H7 (cell line): Measurements from ENCODE around the gene EXOC7. TPM values are rescaled to one million over a fixed set of nuclear protein-coding genes. Genes with fewer than 3 reads are reported as not detected.
"Not testable (repeated sequence)": the region's sequence is repeated elsewhere in the genome, so short reads cannot be mapped to it uniquely, and the experiment has no call there.

Source experiments
- DNase-seq: peaks from one replicate; pipeline ENCODE4 v3.0.0; 2012
- H3K27me3 ChIP-seq: 2 replicates; pipeline ENCODE4 v1.6.0; 2011; ENCODE audit warnings: mild to moderate bottlenecking, low read length; ENCODE audit not compliant: control insufficient read depth, insufficient read depth
- H3K36me3 ChIP-seq: replicated peaks from 2 replicates; pipeline ENCODE4 v1.5.1; 2011; ENCODE audit warnings: low read length; ENCODE audit not compliant: control insufficient read depth, insufficient read depth
- H3K4me3 ChIP-seq: 2 replicates; pipeline ENCODE4 v1.5.1; 2011; ENCODE audit warnings: low read depth, mild to moderate bottlenecking, control low read depth, low read length, moderate library complexity; ENCODE audit not compliant: insufficient read depth
- total RNA-seq: library from RNA; depleted of rRNA; stranded (reverse); fragments of >200 nt; shearing (Covaris generic); gene quantifications from 2 replicates; pipeline ENCODE4 v1.2.3, GENCODE V29; 2014

Gene EXOC7
- total RNA-seq, 1 experiment from 2014 or later, result 87.7 TPM

DNA sequence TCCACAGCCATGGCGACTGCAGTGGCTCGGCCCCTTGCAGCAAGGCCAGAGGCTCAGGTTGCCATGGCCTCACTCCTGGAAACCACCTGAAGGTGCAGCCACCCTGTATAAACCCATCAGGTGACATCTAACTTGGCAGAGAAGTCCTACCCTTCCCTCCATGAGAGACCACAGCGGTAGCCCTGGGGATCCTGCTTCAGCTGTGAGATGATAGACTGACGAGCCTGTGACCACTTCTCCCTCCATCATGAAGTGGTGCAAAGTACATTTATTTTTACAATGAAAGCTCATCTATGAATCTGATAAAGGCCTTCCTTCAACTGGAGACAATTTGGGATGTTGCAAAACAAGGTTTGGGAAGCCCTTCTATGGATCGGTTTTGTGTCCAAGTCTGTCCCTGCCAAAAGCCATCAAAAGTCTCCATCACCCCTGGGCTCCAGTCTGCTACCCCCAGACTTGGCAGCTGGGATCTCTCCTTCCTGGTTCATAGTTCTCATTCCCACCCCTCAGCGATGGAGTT lies 22.8 kb downstream of the EXOC7 start:
- H3K27me3 ChIP-seq, result peaks cover 40% of the 10 kb centered on the region
- DNase-seq, result no peak
- H3K36me3 ChIP-seq, result peaks cover 18% of the 10 kb centered on the region
- peak overlapping the region; percentile 28; the same call in 1 of the 2 replicates for H3K4me3 ChIP-seq

DNA sequence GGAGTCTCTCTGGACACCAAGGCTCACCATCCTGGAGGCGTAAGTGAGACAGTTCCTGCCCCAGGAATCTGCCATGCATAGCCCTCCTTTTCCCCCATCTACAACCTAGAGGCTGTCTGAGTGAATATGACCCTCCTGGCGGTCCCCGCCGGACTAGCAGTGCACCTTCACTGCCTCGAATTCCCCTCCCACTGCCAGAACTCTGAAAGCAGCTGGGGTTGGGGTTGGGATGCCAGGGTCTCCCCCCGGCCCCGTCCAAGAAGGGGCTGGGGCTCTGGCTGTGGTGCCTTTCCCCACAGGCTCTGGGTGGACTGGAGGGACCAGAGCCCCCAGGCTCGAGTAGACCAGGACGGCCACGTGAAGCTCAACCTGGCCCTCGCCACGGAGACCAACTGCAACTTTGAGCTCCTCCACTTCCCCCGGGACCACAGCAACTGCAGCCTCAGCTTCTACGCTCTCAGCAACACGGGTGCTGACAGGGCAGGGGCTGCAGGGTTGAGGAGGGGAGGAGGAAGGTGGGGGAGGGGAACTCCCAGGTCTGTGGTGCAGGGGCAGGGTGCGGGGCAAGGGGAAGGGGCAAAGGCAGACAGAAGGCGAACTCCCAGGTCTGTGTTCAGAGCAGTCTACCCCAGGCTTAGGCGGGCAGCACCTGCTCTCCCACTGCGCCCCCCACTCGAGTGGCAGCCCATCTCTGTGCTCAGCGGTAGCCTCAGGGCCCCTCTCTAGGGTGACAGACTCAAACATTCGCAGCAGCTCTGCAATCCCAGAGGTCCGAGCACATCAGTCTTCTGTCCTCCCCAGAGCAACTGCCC lies 23.4 kb downstream of the EXOC7 start:
- H3K27me3 ChIP-seq, result peaks cover 46% of the 10 kb centered on the region
- peak overlapping the region; percentile 28 for H3K4me3 ChIP-seq

GRCh38 chr17:76079535-76079955 lies 24.0 kb downstream of the EXOC7 start:
- H3K36me3 ChIP-seq, result peaks cover 9% of the 10 kb centered on the region
- DNase-seq, result no peak
- peak overlapping the region; percentile 28; the same call in 1 of the 2 replicates for H3K4me3 ChIP-seq
- peaks cover 53% of the 10 kb centered on the region for H3K27me3 ChIP-seq

More for the DNA sequence above, 23.4 kb downstream of the EXOC7 start:
- peaks cover 13% of the 10 kb centered on the region for H3K36me3 ChIP-seq
- DNase-seq, result peak; percentile 88

- H3K36me3 ChIP-seq, result peaks cover 6% of the 10 kb centered on the region
- H3K27me3 ChIP-seq, result peaks cover 58% of the 10 kb centered on the region
- peak; percentile 49 for DNase-seq
- H3K4me3 ChIP-seq, result peak within 1 kb of the TSS; percentile 28; the same call in 1 of the 2 replicates
Observed at GRCh38 chr17:76078860-76079534, 24.6 kb downstream of the EXOC7 start, which contains the start of gene ZACN. Gene ZACN, plus strand, starts transcription at chr17:76079182. Its CDS starts 83 bp downstream, at chr17:76079265.

DNA sequence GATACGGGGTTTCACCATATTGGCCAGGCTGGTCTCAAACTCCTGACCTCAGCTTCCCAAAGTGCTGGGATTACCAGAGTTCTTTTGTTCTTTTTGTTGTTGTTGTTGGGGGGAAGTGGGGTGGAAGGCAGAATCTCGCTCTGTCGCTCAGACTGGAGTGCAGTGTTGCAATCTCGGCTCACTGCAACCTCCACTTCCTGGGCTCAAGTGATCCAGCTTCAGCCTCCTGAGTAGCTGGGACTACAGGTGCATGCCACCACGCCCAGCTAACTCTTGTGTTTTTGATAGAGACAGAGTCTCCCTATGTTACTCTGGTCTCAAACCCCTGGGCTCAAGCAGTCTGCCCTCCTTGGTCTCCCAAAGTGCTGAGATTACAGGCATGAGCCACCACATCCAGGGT lies 25.2 kb downstream of the EXOC7 start:
- H3K4me3 ChIP-seq, H3K36me3 ChIP-seq, DNase-seq: not testable (repeated sequence)
- H3K27me3 ChIP-seq, result peaks cover 64% of the 10 kb centered on the region

DNA sequence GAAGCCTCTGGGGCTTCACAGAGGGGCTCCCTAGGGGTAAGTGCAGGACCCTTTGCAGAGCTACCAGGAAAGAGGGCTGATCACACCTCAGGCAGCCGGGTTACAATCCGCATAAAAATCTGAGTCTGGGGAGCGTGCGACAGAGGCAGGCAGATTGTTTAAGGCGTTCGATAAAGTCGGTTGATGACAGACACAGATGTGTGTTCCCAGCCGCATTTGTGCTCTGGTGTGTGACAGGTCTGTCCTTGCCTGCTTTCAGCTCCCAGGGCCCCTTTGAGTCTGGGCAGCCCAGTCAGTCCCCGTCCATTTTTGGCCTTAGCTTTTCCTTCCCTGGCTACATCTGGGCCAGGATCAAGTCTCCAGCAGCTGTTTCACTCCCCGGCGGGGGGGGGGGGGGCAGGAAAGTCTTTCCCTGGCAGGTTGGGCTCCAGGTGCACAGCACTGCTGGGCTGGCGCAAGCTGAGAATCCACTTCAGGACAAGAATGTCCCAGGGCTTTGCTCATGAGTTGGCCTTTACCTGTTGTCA lies 25.9 kb downstream of the EXOC7 start:
- DNase-seq, result peak; percentile 72
- Histone ChIP-seq H3K36me3 (no peaks in the 10 kb centered on the region; the same call in none of the 2 replicates), H3K4me3 (no peak overlapping the region), H3K27me3 (peaks cover 64% of the 10 kb centered on the region)

GRCh38 chr17:76076765-76077583 lies 26.6 kb downstream of the EXOC7 start:
- peak overlapping the region; percentile 29; the same call in 1 of the 2 replicates for H3K4me3 ChIP-seq
- no peaks in the 10 kb centered on the region; the same call in 1 of the 2 replicates for H3K36me3 ChIP-seq
- DNase-seq, result peak; percentile 86
- peaks cover 64% of the 10 kb centered on the region for H3K27me3 ChIP-seq

GRCh38 chr17:76076146-76076764 lies 27.3 kb downstream of the EXOC7 start:
- H3K36me3 ChIP-seq, result no peaks in the 10 kb centered on the region
- peaks cover 64% of the 10 kb centered on the region for H3K27me3 ChIP-seq
- peak; percentile 87 for DNase-seq
- peak overlapping the region; percentile 29; the same call in 1 of the 2 replicates for H3K4me3 ChIP-seq

- H3K27me3 ChIP-seq, result peaks cover 64% of the 10 kb centered on the region
- peak; percentile 89 for DNase-seq
- no peaks in the 10 kb centered on the region for H3K36me3 ChIP-seq
- peak overlapping the region; percentile 49 for H3K4me3 ChIP-seq
Observed at GRCh38 chr17:76075364-76076145, 28.0 kb downstream of the EXOC7 start.

DNA sequence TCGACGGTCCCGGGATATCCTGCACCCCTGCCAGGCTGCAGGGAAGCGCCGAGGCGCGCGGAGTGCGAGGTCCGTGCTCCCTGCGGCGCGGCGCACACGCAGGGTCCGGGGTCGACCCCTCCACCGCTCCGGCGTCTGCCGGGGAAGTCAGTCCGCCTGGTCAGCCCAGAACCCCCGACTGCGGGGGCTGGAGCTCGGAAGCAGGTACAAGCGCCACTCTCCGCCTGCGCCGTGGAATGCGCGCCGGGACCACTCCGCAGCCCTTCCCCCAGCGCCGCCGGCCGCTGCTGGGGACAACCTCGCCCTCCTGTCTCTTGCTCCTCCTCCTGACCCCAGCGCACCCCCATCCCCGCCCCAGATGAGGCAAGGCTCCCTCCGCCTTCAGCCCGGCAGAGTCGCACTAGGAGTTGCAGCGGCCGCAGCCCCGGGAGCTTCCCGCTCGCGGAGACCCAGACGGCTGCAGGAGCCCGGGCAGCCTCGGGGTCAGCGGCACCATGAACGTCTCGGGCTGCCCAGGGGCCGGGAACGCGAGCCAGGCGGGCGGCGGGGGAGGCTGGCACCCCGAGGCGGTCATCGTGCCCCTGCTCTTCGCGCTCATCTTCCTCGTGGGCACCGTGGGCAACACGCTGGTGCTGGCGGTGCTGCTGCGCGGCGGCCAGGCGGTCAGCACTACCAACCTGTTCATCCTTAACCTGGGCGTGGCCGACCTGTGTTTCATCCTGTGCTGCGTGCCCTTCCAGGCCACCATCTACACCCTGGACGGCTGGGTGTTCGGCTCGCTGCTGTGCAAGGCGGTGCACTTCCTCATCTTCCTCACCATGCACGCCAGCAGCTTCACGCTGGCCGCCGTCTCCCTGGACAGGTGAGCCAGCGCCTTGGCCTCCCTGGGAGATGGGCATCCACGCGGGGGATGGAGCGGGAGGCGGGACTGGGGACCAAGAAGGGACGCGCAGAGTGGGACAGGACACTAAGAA lies 28.9 kb downstream of the EXOC7 start, which contains the start of gene GALR2:
GALR2 (plus strand) TSS at position 392 of the 974 bp plus-strand sequence; CDS start at position 495, 103 bp downstream.
- H3K36me3 ChIP-seq, result no peaks in the 10 kb centered on the region
- H3K4me3 ChIP-seq, result peak within 1 kb of the TSS; percentile 49
- peaks cover 62% of the 10 kb centered on the region for H3K27me3 ChIP-seq
- DNase-seq, result peak; percentile 90

GRCh38 chr17:76072148-76072858 lies 31.3 kb downstream of the EXOC7 start, which contains the start of gene SRP68:
Gene SRP68, minus strand, starts transcription at chr17:76072517. Its CDS starts 26 bp downstream, at chr17:76072491.
- Histone ChIP-seq H3K4me3 (peak within 1 kb of the TSS; percentile 71), H3K36me3 (peaks cover 3% of the 10 kb centered on the region), H3K27me3 (peaks cover 39% of the 10 kb centered on the region)
- peak; percentile 97 for DNase-seq
